Ramos (cell line): ENCODE data around the gene SMLR1.

Experiments used
- in situ Hi-C: fragments of 300-500 bp; cut with MboI; formaldehyde crosslinking; loops from one replicate; pipeline ENCODE4 v1.14.3; 2022; ENCODE audit warnings: low sequenced_read_pairs; ENCODE audit not compliant: unreplicated experiment

The SMLR1 gene

DNA sequence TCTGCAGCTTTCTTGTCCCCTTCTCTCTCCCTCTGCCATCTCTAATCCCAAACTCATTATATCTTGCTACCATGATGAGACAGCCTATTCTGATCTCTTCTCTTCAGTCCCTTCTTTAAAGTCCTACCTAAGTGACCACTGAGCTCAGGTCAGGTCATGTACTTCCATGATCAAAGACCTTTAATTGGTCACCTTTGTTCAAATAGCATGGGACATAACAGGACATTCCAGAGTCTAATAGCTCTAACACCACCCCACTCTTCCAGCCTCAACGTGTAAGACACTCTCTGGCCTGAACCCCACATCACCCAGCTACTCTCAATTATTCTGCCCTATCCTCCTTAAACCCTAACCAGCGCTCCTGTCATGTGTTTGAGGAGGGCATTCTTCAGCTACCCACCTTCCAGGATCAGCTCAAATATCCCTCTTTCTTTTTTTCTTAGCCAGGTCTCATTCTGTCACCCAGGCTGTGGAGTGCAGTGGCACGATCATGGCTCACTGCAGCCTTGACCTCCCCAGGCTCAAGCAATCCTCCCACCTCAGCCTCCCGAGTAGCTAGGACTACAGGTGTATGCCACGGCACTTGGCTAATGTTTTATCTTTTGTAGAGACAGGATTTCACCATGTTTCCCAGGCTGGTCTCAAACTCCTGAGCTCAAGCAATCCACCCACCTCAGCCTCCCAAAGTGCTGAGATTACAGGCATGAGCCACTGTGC is 2.1 kb upstream of the SMLR1 start:
- in situ Hi-C loops = no loop called here

DNA sequence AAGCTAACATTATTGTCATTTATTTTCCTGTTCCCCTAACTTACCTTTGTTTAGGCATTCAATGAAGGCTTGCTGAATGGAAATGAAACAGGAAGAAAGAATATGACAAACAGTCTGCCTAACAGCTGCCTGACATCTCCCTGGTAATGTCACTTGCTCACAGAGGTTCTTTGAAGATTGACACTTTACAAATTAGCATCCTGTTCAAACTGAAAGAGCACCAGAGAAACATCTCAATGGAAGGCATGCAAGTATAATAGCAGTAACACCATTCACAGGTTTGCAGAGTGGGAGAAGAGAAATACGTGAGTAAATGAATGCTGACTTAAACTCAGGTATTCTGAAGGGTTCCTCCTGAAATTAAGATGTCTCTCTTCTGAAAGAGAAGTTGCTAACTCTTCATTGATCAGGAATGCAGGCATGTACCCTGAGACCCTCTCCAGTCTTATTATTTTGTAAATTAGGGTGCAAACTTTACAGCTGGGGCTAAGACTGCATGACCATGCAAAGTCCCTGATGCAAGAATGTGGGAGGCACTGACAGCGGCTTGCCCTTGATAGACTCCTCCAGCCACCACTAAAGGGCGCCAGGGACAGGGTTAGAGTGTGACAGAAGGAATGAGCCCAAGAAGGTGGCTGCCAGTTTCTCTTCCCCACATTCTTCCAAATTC is 1.3 kb upstream of the SMLR1 start:
- in situ Hi-C loops = no loop called here

DNA sequence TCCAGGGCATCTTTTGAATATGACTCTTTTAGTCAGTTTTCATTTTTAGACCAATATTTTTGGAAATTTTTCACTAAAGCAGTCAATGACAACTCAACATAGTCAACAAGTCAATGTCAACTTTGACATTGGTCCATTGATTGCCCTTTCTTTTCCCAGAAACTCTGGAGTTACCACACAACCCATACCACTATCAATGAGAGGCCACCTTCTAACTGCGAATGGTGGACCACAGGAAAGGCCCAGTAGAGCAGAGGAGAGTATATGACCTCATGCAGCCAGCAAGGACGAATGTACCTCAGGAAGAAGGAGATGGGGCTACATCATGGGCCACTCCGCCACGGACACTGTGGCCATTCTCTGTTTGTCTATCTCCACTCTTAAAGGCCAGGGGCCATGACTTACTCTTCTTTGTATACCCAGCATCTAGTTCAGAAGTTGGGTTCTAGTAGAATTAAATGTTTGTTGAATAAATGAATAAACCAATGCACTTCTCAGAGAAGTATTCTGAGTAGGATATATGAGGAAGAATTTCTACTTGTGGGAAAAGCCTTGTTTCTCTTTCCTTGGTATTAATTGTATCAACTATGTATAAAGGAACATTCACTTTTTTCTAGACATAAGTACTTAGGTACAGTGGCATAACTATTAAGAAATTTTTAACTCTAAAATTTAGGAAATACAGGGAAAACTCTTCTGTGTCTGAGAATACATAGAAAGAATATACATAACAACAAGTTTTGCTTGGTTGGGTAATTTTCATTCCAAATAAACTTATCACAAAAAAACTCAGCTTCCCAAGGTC is 562 bp upstream of the SMLR1 start:
- in situ Hi-C loops = no loop called here

DNA sequence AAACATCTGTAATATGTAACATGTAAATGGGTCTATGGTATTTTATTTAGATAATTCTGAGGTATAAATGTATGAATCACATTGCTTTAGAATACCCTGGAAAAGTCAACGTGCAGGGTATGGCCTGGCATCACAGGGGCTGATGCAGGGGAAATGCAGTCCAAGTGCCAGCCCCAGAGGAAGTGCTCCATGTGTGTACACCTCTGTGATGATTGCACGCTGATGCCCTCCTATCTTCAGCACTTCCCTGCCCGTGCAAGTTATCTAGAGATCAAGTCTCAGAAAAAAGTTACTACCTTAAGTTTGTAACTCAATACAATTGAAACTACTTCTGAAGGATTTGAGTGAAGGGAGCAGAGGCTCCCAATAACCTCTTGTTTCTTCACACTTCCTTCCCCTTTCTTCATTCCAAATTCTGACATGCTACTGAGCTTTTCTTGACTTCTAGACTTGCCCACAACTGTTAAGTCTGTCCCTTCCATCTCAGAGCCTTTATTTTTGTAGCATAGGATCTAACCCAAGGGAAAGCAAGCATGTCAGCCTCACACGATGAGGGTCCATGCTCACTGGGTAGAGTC is 2.2 kb downstream of the SMLR1 start:
- in situ Hi-C loops = no loop called here

DNA sequence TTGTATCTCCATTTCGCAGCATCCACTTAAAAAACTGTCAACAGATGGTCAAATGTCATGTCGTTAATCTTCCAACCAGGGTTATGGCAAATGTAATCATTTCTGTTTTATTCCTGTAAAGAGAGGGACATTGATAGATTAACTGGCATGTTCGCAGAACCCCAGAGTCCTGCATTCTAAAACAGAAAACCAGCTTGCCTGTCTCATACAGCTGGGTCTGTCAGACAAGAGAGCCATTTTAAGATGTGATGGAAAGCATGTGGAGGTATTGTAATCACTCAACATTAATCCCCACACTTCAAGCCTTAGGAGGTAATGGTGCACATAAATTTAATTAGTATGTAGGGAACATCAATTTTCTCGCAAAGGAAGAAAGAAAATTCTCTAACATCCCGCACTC is 4.4 kb downstream of the SMLR1 start:
- in situ Hi-C loops = no loop called here

DNA sequence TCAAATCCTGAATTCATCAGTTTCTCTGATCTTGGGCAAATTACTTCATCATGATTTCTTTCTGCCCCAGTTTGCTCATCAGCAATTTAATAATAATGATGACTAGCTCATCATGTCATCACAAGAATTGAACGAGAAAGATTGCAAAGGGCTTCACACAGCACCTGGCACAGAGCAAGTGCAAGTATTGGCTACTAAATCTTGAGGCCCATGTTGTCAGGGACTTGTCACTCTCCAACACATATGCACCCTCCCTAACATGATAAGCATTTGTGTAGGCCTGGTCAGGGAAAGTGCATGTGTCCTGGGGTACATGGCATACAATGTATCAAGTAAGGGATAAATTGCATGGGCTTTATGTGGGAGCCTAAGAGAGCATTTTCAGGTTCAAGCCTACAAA is 6.4 kb downstream of the SMLR1 start:
- in situ Hi-C loops = no loop called here

DNA sequence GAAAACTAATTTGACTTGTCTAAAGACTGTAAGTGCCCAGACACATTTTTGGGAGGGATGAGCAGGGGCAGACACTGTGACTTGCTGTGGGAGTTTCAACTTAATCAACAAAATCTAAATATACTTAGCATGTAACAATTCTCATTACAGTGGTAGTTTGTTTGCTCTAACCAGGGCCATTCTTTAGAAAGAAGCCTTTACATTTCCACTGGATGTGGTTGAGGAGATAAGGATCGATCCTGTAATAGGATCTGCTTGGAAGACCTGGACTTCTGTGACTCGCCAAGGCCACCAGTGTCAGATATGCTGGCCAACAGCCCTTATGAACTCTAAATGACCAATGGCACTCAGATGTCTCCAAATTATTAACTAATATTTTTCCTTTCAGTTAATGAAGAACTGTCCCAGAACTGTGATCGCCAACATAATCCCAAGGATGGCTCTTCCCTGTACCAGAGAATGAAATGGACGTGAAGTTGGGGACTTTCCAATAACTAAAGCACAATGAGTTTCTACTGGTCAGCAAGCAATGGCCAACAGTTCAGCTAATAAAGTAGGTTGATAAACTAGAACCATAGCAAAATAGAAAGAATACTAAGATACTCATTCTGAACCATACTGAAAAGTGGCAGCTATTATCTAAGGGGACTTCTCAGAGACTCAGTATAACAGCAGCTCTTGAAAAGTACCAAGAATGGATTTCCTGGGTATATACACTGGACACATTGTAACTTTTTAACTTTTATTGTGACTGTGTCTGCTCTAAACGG is 7.5 kb downstream of the SMLR1 start:
- in situ Hi-C loops = no loop called here

DNA sequence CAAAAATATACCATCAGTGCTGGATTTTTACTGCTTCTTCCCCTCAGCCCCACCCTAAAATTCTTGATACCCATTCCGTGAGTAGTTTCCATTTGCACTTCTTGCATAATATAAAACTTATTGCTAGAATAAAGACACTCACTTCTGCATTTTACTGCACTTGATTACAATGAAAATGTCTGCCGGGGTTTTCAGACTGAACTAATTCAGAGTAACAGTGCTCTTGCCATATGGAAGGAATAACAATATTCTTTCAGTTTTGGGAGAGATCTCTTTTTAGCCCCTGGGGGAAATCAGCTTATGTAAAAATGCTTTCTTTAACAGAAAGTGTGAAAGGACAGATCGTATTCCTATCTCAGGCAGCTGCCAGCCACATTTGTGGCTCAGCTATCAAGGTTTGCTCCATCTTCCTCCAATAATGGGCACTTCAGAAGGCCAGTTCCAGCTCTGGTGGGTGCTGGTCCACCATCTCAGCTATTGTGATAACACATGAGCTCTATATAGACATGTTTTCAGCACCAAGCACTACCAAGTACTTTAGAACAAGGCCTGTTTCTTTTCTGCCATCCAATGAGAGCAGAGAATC is 8.9 kb downstream of the SMLR1 start:
- in situ Hi-C loops = no loop called here

DNA sequence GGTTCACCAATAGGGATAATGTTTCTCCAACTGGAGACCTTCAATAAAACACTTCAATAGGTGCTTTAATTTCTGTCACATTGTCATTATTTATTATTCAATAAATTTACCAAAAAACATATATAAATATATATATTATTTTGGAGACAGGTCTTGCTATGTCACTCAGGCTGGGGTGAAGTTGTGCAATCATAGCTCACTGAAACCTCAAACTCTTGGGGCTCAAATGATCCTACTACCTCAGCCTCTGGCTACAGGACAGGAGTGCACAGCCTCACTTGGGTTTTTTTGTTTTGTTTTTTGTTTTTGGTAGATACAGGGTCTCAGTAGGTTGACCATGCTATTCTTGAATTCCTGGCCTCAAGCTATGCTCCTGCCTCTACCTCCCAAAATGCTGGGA is 9.9 kb downstream of the SMLR1 start:
- in situ Hi-C loops = no loop called here

DNA sequence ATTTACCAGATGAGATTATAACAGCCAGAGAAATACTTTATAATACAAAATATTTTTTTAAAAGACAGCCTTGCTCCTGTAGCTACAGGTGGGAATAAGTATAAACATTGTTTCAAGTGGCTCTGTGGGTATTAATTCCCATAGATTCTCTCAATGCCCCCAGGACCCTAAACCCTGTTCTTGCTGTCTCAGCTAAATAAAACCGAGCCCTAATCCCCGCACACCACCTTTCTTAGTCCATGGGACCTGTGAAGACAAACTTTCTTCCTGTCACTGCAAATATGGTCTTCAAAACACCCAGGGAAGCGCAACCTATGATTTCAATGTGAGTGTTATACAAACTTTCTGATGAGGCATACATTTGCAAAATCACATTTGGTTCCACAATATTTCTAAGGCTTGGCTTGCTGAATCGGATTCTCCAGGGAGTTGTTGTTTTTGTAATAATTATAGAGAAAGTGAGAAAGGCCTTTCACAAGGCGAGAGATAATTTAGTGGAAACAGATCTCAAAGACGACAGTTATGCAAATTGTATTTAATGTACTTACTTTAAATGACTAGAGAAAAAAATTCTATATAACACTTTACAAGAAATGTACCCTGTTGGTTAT is 11.1 kb downstream of the SMLR1 start:
- in situ Hi-C loops = no loop called here

DNA sequence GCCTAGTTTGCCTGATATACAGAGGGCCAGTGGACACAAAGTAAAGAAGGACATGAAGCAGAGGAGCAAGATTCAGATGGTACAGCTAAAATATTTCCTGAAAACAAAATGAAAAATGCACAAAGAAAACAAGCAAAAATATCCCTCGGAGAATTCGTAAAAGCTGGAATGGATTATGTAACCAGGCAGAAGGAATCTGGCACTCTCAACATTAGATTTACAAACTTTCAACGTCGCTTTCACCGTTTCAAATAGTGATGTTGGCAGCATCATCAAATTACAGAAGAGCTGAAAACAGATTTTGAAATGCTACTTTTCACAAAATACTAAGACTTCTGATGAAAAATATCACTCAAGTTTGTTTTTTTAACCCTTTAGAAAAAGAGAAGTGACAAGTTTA is 11.7 kb downstream of the SMLR1 start:
- in situ Hi-C loops = no loop called here

DNA sequence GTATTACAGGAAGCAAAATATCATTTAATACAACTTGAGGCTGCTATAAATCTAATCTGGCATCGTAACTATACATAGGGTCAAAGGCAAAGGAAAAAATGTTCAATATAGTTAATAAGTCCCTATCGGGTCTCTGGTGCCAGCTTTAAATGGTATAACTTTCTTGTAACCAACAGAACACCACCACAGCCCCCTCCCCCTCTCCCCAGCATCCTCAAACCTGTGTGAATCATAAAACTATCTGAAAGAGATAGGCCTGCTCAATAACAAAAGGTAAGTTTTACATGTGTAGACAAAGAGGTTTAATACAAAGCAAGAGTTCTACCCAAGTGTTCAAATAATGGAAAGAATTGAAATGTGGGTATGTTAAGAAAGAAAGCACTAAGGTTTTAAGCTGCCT is 12.2 kb downstream of the SMLR1 start:
- in situ Hi-C loops = no loop called here

DNA sequence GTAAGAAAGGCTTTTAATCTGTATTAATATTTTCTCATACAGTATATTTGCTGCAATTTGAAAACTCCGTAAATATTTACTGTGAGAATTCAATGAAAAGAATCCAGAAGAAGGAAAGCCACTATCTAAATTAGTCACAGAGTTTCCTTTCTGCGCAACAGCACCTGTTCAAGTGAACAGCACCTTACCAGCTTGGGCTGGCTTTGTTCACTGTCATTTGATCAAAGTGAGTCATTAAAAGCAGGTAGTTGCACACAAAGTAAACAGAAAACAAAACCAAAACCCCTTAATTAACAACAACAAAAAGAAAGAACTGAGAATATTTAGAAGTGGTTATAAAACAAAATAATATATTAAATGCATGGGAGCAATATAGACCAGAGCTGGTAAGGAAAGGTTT is 12.8 kb downstream of the SMLR1 start:
- in situ Hi-C loops = no loop called here

DNA sequence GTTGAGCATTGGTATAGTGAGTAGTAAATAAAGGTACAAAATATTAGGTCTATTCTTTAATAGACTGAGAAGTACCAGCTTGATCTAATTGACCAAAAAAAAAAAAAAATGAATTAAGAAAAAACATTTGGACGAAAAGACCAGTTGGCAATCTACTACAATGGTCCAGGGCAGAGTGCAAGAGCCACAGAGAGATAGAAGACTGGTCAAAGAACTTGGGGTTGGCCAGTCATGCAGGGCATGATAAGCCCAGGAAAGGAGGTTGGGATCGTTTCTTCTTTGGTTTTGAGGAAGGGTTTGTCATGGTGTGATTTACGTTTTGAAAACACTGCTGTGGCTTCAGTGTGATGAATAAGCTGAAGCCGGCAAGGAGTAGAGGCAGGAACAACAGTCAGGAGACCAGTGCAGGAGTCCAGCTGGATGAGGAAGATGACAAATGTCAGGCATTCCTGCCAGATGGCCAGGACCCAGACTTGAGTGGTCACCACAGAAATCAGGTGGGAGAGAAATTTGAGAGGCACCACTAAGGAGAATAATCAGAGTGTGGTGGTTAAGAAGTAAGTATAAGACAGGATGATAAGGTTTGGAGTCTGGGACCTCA is 14.0 kb downstream of the SMLR1 start:
- in situ Hi-C loops = no loop called here

DNA sequence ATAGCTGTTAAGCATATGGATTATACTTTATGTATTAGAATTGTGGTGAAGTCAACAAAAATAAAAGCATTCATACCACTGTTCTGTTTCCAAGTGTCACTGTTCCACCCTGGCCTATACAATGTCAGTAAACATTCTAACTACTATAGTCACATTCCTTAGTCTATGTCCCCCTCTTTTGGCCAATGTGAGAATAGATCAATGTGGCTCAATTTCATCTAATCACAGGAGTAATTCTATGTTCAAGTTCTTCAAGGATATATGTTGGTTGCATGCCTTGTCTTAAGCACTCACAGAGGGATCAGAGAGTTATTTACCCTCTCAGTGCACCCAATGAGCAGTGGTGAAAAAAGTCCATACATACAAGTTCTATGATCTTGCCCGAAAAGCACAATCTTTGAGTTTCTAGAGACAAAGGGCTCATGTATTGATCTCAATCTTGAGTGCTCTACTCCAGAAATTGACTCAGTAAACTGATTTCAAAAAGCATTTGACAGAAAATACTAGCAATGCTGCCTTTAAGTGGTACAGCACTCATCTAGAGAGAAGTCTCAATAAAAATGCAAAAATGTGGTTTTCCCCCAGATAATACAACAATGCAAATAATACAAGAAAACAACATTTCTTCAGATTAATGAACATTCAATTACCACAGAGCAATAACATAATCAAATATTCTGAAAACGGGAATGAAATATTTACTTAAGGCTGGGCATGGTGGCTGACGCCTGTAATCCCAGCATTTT is 16.5 kb downstream of the SMLR1 start:
- in situ Hi-C loops = no loop called here

DNA sequence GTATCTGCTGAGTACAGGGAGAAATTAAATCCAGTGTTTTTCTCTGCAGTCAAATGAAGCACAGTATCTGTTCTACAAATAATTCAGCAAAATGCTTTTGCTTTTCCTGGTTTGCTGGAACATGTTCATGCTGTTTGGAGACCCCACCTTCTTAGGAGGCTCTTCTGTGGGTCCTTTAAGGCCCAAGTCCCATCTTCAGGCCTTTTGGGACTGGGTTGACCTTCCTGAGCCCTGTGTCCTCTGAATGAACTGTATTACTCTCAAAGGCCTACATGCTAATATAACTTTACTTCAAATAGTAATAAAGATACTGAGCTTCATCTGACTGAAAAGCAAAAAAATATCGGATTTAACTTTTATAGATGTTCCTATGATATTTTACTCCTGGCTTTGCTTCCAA is 19.3 kb downstream of the SMLR1 start:
- in situ Hi-C loops = no loop called here

DNA sequence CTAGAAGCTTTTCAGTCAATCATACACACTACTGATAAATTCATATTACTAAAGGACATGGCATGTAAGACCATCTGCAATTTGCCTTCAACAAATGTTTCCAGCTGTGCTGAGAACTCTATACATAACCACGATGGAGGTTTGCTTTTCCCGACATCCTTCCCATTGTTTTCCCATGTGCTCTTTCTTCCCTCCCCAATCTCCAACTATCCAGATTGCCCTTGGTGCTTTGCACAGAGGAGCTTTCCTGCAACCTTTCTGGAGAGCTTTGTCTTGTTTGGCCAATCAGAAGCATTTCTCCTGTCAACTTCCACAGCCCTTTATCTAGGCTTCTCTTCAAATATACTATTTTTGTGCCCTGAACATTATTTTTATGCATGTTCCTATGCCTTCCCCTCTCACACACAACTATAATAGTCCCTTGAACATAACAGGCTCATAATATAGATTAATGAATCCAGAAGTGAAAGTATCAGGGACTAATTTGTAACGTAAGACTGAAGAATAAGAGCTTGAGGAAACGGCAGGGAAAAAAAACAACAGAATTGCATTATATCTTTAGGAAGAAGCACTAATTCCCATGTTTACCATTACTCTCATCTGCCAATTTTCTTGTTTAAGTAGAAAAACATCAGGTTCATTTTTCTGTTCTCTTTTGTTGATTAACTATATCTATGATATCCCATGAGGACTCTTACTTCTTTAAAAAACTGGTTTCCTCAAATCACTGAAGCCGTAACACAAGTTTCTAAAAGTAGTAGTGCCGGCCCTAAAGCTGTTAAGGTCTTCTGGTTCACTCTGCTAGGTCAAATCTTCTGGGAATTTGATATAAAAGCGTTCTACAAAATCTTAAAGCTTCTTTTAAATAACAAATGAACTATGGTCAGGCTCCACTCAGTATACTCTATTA is 20.1 kb downstream of the SMLR1 start:
- in situ Hi-C loops = no loop called here
